Large intestine (tissue), 3 donors: ENCODE data around the gene TRPC4AP. TPM values are rescaled to one million over a fixed set of nuclear protein-coding genes. Genes with fewer than 3 reads are reported as not detected.

Source experiments
- DNase-seq, 2 donors: peaks; one replicate each; pipeline versions ENCODE4 v3.0.0 to v3.0.0-alpha.2; 2013
- H3K27ac ChIP-seq: one replicate; pipeline ENCODE4 v1.5.1; 2013; ENCODE audit warnings: low read length
- H3K27me3 ChIP-seq: 2 replicates; pipeline ENCODE4 v1.6.1; 2013; ENCODE audit warnings: low read length; ENCODE audit not compliant: control insufficient read depth, insufficient read depth
- H3K36me3 ChIP-seq: 2 replicates; pipeline ENCODE4 v1.6.1; 2013; ENCODE audit warnings: low read length; ENCODE audit not compliant: control insufficient read depth, insufficient read depth
- H3K4me1 ChIP-seq: one replicate; pipeline ENCODE4 v1.6.1; 2013; ENCODE audit warnings: low read length; ENCODE audit not compliant: control insufficient read depth, insufficient read depth
- H3K4me3 ChIP-seq: one replicate; pipeline ENCODE4 v1.5.1; 2013; ENCODE audit warnings: low read length
- H3K9me3 ChIP-seq: one replicate; pipeline ENCODE4 v1.6.1; 2013; ENCODE audit warnings: mild to moderate bottlenecking, low read depth, low read length, moderate library complexity; ENCODE audit not compliant: control insufficient read depth
- WGBS: methylation state at CpG from one replicate; pipeline ENCODE4 v1.1.5; 2013; ENCODE audit warnings: low lambda C conversion rate; ENCODE audit not compliant: insufficient coverage; 5-methylcytosine and 5-hydroxymethylcytosine counted together
- polyA plus RNA-seq: library from polyadenylated mRNA; unstranded; fragments of 120-200 nt; gene quantifications from one replicate; pipeline ENCODE4 v1.2.1, GENCODE V29; 2013

TRPC4AP gene
- polyA plus RNA-seq, 1 donor: 51.6 TPM

- no CpG with 5 or more reads among the region's 11 CpGs for WGBS
- no peaks in the 10 kb centered on the region for H3K4me1 ChIP-seq
- no peaks in the 10 kb centered on the region for H3K27me3 ChIP-seq
- H3K36me3 ChIP-seq: peaks cover 94% of the 10 kb centered on the region
- no peak for DNase-seq
- no peak overlapping the region for H3K4me3 ChIP-seq
- no peak overlapping the region for H3K27ac ChIP-seq
- no peaks in the 10 kb centered on the region for H3K9me3 ChIP-seq
These were observed 82.8 kb downstream of the TRPC4AP start for GRCh38 chr20:35009665-35010328.

GRCh38 chr20:35008411-35009342, 83.9 kb downstream of the TRPC4AP start:
- no CpG with 5 or more reads among the region's 14 CpGs for WGBS
- Histone ChIP-seq H3K4me3 (no peak overlapping the region), H3K36me3 (peaks cover 96% of the 10 kb centered on the region), H3K27me3 (no peaks in the 10 kb centered on the region), H3K4me1 (no peaks in the 10 kb centered on the region), H3K27ac (no peak overlapping the region), H3K9me3 (no peaks in the 10 kb centered on the region)
- DNase-seq: no peak

GRCh38 chr20:35007891-35008290, 84.7 kb downstream of the TRPC4AP start:
- 100% methylated on average over 3 of the region's 12 CpGs for WGBS
- Histone ChIP-seq H3K27ac (no peak overlapping the region), H3K9me3 (no peaks in the 10 kb centered on the region), H3K4me3 (no peak overlapping the region), H3K36me3 (peaks cover 97% of the 10 kb centered on the region), H3K4me1 (no peaks in the 10 kb centered on the region), H3K27me3 (no peaks in the 10 kb centered on the region)
- DNase-seq: no peak

DNA sequence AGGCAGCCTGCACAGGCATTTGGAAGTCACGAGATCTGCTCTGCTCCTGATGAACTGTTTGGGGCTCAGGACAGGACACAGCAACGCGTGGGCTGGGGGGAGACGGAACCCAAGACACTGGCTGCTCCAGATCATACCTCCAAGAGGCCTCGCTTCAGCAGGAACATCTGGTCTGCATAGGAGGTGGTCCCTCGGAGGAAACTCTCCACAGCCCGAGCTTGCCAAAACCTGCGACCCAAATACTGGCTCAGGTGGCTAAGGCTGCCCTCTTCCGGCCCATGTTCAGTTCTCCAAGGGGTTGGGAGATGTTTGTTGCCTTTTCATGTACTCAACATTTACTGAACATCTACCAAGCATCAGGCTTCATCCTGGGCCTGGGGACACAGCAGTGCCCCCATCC, 85.2 kb downstream of the TRPC4AP start:
- DNase-seq: no peak
- whole genome bisulfite sequencing: no CpG with 5 or more reads among the region's 9 CpGs
- Histone ChIP-seq H3K27ac (no peak overlapping the region), H3K4me1 (no peaks in the 10 kb centered on the region), H3K4me3 (no peak overlapping the region), H3K27me3 (no peaks in the 10 kb centered on the region), H3K9me3 (no peaks in the 10 kb centered on the region), H3K36me3 (peaks cover 97% of the 10 kb centered on the region)

GRCh38 chr20:35006531-35006971, 86.1 kb downstream of the TRPC4AP start:
- no peaks in the 10 kb centered on the region for H3K9me3 ChIP-seq
- peaks cover 97% of the 10 kb centered on the region for H3K36me3 ChIP-seq
- no CpG with 5 or more reads among the region's 4 CpGs for WGBS
- DNase-seq: no peak
- no peaks in the 10 kb centered on the region for H3K4me1 ChIP-seq
- H3K4me3 ChIP-seq: no peak overlapping the region
- H3K27me3 ChIP-seq: no peaks in the 10 kb centered on the region
- H3K27ac ChIP-seq: no peak overlapping the region

DNA sequence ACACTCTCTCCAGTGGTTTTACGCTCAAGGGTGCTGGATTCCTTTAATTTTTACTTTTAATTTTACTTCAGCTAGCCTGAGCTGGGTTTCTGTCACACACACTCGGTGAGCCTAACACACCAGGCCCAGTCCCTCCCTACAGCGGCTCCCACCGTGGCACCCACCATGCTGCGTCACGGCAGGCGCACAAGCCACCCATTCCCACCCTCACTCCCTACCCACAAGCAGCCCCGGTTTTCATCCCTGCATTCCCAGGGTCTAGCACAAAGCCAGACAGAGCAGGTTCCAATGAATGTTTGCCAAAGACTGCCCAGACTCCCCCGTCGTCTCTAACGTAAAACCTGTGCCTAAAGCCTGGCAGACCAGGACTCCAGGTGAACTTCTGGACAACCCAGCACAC, 86.6 kb downstream of the TRPC4AP start:
- H3K4me3 ChIP-seq: no peak overlapping the region
- DNase-seq: no peak
- no peaks in the 10 kb centered on the region for H3K27me3 ChIP-seq
- peaks cover 1% of the 10 kb centered on the region for H3K9me3 ChIP-seq
- peaks cover 97% of the 10 kb centered on the region for H3K36me3 ChIP-seq
- H3K4me1 ChIP-seq: no peaks in the 10 kb centered on the region
- WGBS: no CpG with 5 or more reads among the region's 11 CpGs
- no peak overlapping the region for H3K27ac ChIP-seq

- no peak overlapping the region for H3K27ac ChIP-seq
- DNase-seq: no peak
These were observed 87.1 kb downstream of the TRPC4AP start for GRCh38 chr20:35005463-35005961.

DNA sequence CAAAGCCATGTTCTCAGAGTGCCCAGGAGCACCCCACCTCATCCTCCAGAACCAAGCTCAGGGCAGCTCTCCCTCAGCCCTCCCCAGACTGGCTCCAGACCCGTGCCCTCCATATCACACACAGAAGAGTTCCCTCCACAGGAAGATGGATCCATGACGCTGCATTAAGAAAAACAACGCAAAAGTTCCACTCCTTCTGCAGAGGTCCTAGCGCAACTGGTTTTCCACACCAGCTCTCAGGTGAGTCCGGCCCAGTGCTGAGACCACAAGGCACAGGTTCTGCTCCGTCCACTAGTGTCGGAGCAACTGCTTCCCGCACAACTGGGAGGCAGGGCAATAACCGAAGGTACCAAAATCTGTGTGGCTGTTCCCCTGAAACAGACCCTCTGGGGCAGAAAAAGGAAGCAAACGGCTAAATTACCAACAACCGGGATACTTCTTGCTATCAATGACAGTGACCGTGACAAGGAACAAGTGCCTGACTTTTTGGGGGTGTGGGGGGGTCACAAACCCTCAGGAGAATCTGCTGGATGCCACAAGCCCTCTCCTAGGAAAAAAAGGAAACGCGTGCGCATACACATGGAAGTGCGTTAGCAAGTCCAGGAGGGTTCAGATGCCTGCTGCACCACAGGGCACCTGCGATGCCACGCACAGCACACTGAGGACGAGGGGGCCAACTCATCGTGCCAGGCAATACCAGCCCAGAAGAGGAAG, 87.7 kb downstream of the TRPC4AP start:
- H3K4me3 ChIP-seq: no peak overlapping the region
- H3K27ac ChIP-seq: no peak overlapping the region
- WGBS: 100% methylated on average over 2 of the region's 20 CpGs
- H3K9me3 ChIP-seq: peaks cover 2% of the 10 kb centered on the region
- H3K27me3 ChIP-seq: no peaks in the 10 kb centered on the region
- H3K4me1 ChIP-seq: no peaks in the 10 kb centered on the region
- peaks cover 97% of the 10 kb centered on the region for H3K36me3 ChIP-seq
- DNase-seq: no peak

More at GRCh38 chr20:35005463-35005961, 87.1 kb downstream of the TRPC4AP start:
- H3K36me3 ChIP-seq: peaks cover 98% of the 10 kb centered on the region
- no peaks in the 10 kb centered on the region for H3K4me1 ChIP-seq
- WGBS: no CpG with 5 or more reads among the region's 7 CpGs
- no peak overlapping the region for H3K4me3 ChIP-seq
- no peaks in the 10 kb centered on the region for H3K27me3 ChIP-seq
- H3K9me3 ChIP-seq: peaks cover 2% of the 10 kb centered on the region

DNA sequence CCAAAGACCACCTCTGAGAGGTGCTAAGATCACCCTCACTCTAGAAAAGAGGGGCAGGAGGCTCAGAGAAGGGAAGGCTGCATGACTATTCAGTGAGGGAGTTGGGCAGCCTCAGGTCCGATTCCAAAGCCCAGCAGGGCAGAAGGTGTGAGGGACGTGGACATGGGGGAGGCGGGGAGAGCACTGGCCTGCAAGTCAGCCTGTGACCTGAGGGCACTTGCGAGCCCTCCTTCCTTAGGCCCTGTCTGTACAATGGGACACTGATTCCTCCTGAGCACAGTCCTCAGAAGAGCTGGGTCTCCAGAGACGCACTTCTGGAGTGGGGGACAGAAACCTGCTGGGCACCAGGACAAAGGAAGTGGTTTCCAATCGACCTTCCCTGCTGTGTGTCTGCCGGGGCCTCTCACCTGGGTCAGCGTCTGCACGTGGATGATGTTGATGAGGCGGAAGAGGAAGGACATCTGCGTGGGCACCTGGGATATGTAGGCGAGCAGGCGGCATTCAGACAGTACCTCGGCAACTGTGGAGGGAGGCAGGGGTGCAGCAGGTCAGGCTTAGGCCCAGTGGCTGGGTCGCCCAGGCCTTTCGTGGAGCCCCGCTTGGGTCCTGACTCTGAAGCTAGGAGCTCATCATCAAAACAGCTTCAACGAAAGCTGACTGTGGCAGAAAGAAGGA, 88.4 kb downstream of the TRPC4AP start:
- H3K36me3 ChIP-seq: peaks cover 95% of the 10 kb centered on the region
- no peak for DNase-seq

More for the DNA sequence above, 88.4 kb downstream of the TRPC4AP start:
- H3K27ac ChIP-seq: no peak overlapping the region
- no CpG with 5 or more reads among the region's 18 CpGs for WGBS
- peaks cover 2% of the 10 kb centered on the region for H3K9me3 ChIP-seq
- H3K4me1 ChIP-seq: no peaks in the 10 kb centered on the region
- H3K4me3 ChIP-seq: no peak overlapping the region
- H3K27me3 ChIP-seq: no peaks in the 10 kb centered on the region
